G401.6 (cell line): Measurements from ENCODE around the gene RAD9A.

Source experiments
- FAIRE-seq: peaks from 2 replicates; lab custom pipeline; 2012; peaks lifted over from hg19 to GRCh38; lab: Jason Lieb, UNC

Gene RAD9A

GRCh38 chr11:67428052-67429001 lies 36.5 kb downstream of the RAD9A start, which contains the start of gene RPS6KB2:
Gene RPS6KB2 (plus strand): TSS chr11:67428494. CDS start chr11:67428546, 52 bp downstream.
- FAIRE-seq, result peak; percentile 95

GRCh38 chr11:67429038-67429668 lies 37.4 kb downstream of the RAD9A start:
- no peak for FAIRE-seq

GRCh38 chr11:67429722-67430121 lies 37.9 kb downstream of the RAD9A start:
- no peak for FAIRE-seq

GRCh38 chr11:67431346-67432249 lies 39.8 kb downstream of the RAD9A start:
- FAIRE-seq, result no peak

- no peak for FAIRE-seq
These were observed 41.0 kb downstream of the RAD9A start for GRCh38 chr11:67432655-67433349.

GRCh38 chr11:67433536-67434394 lies 42.0 kb downstream of the RAD9A start:
- FAIRE-seq, result no peak

DNA sequence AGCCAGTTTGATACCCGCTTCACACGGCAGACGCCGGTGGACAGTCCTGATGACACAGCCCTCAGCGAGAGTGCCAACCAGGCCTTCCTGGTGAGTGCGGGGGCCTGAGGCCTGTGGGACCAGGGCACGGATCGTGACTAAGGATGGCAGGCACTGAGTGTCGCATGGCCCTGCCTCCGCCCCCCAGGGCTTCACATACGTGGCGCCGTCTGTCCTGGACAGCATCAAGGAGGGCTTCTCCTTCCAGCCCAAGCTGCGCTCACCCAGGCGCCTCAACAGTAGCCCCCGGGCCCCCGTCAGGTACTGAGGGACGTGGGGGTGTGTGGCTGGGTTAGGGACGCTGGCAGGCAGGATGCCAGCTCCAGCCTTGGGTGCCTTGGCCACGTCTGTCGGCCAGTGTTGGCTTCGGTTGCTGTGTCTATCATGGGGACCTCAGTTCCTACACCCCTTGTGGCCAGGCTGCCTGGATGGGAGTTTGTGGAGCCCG lies 42.7 kb downstream of the RAD9A start:
- no peak for FAIRE-seq

GRCh38 chr11:67435031-67435726 lies 43.4 kb downstream of the RAD9A start:
- FAIRE-seq, result no peak

DNA sequence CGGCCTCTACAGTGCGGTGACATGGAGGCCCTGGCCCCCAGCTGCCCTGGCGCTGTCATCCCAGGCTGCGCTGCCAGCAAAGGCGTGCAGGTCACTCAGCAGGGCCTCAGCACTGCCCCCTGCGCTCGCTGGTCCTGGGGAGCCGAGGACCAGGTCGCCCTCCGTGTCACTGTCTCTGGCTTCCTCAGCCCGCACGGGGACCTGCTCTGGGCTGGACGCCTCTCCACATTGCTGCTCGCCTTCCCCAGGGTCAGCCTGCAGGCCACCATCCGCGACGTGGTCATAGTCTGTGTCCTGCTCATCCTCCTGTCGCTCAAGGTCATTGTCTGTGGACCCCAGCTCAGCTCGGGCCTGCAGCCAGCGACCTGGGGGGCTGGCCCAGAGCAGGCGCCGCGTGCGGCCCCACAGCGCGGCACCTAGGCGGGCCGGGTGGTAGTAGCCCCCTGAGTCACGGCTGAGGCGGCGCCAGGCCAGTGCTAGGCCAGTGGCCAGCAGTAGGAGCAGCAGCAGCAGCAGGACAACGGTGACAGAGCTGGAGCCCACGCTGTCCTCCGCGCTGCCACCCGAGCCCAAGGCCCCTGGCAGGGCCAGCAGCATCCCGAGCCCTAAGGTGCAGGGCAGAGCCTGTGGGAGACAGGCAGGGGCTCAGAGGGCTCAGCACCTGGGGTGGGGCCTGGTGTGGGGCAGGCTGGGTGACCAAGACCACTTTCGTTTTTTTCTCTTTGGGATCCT lies 44.1 kb downstream of the RAD9A start:
- no peak for FAIRE-seq

DNA sequence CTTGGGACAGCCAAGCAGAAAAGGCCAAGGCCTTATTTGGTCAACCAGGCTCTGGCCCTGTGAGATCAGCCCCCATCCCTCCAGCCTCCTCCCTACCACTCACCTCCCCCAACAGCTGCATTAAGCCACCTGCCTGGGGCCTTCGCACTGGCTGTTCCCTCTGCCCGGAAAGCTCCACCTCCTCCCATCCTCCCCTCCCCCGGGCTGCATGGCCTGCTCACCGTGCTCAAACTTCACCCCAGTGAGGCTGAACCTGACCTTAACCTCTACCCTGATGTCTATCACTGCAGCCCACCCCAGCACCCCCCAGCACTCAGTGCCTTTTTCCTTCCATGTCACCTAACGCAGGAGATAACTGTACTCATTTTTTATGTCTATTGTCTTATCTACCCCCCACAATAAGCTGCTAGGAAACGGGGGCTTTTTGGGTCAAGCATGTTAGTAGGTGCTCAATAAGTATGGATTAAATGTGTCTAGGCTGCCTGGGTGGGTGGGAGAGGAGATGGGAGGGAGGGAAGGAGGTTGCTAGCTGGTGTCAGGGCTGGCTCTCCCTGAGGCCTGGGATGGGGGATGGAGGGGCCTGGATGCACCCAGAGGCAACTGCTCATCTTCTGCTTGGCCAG lies 44.8 kb downstream of the RAD9A start:
- no peak for FAIRE-seq

- FAIRE-seq, result no peak
These were observed 45.5 kb downstream of the RAD9A start, which contains the start of gene PTPRCAP for GRCh38 chr11:67437082-67437808. Gene PTPRCAP (minus strand): TSS chr11:67437682. CDS start chr11:67437619, 63 bp downstream.

DNA sequence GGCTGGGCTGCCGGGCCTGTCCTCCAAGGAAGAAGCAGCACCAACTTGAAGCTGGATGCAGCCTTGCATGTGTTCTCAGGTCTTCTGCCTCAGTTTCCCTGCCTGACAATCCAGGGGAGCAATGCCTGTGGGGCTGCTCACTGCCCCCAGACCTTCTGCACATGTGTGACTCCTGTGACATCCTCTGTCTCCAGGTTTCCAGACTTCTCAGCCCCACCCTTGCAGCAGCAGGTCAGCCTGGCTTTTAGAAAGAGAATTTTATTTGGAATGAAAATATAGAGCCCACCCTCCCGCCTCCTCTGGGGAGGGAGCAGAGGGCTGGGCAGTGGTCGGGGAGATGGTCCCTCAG lies 46.0 kb downstream of the RAD9A start:
- FAIRE-seq, result no peak

DNA sequence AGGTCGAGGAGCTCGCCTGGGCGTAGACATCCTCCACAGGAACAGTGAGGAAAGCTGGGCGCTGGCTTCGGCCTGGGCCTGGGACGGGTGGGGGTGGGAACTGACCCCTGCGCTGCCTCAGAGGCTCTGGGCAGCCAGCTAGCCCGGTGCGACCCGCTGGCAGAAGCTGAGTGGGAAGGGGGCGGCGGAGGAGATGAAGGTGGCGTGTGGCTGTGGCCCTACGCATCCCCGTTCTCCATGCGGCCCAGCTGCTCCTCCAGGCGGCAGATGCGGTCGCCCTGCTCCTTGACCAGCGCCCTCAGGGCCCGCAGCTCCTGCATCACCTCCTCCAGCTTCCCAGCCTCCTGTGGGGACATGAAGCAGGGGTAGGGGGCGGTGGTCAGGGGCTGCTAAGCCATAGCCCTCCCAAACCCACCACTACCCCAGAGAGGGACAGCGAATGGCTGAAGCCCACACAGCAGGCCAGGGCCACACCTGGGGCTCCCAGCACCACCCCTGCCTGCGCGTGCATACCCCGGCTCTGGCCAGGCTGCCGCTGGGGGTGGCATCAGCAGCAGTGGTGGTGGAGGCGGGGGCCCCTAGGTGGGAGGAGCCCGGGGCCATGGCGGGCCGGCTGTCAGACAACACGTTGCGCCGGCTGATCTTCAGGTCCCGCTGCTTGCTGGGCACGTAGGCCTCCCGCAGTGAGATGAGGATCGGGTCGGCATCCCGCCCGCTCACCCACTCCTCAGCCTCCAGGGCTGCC lies 46.5 kb downstream of the RAD9A start:
- FAIRE-seq, result no peak

- no peak for FAIRE-seq
These were observed 47.8 kb downstream of the RAD9A start for GRCh38 chr11:67439321-67440228.

GRCh38 chr11:67440229-67441097 lies 48.7 kb downstream of the RAD9A start:
- no peak for FAIRE-seq
